ENCODE results near the gene CTSK. TPM values are rescaled to one million over a fixed set of nuclear protein-coding genes. Genes with fewer than 3 reads are reported as not detected.
A peak's percentile ranks its signal among the peaks of the same experiment; 100 is the strongest.
"Not testable (repeated sequence)": the region's sequence is repeated elsewhere in the genome, so short reads cannot be mapped to it uniquely, and the experiment has no call there.

Gene CTSK
- total RNA-seq, 1 donor from 2014 or later = 16.7 TPM

DNA sequence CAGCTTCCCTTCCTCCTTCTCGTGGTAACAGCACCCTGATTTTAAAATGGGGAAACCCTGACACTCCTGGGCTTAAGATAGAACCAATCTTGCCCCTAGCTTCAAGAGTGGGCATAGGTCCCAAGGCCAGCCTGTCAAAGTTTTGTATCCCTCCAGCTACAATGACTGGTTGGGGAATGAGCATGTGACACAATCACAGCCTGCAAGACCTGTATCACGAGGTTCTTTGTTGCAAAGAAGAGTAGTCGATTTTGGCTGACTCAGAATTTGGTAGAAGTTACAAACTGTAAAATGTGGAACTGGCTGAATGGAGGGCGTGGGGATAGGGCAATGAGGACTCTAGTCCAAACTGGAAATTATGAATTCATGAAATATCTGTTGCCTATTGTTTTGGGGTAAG lies 18.7 kb downstream of the CTSK start:
- H3K4me3 Mint-ChIP-seq = peak overlapping the region; percentile 25
- H3K27ac Mint-ChIP-seq = peak overlapping the region; percentile 39
- DNase-seq (ENCODE audit: extremely low spot score, unreplicated experiment) = no peak
- H3K27me3 Mint-ChIP-seq = no peaks in the 10 kb centered on the region
- peaks cover 5% of the 10 kb centered on the region for H3K9me3 Mint-ChIP-seq
- H3K36me3 Mint-ChIP-seq = peaks cover 6% of the 10 kb centered on the region
- TF ChIP-seq, protein P1, sequence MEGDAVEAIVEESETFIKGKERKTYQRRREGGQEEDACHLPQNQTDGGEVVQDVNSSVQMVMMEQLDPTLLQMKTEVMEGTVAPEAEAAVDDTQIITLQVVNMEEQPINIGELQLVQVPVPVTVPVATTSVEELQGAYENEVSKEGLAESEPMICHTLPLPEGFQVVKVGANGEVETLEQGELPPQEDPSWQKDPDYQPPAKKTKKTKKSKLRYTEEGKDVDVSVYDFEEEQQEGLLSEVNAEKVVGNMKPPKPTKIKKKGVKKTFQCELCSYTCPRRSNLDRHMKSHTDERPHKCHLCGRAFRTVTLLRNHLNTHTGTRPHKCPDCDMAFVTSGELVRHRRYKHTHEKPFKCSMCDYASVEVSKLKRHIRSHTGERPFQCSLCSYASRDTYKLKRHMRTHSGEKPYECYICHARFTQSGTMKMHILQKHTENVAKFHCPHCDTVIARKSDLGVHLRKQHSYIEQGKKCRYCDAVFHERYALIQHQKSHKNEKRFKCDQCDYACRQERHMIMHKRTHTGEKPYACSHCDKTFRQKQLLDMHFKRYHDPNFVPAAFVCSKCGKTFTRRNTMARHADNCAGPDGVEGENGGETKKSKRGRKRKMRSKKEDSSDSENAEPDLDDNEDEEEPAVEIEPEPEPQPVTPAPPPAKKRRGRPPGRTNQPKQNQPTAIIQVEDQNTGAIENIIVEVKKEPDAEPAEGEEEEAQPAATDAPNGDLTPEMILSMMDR (conservative IDR thresholded peaks at IDR 0.05) = no peak
- peaks cover 5% of the 10 kb centered on the region for H3K4me1 Mint-ChIP-seq (ENCODE audit: unreplicated experiment)

DNA sequence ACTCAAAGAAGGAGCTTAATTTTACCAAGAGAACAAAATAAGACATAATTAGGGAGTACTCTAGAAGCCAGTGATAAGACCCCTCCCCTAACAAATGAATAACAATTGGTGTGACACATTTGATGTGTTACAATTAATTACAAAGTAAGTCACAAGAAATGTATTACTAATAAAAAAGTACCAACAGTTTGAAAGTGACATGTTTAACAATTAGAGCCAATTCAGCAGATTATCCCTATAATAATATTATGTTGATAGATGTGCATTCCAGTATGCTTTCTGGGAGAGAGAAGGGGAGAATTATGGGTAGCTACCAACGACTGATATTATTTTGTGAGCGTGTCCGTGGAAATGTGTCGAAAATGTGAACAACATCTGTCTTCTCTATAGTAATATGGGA lies 19.1 kb downstream of the CTSK start:
- Mint-ChIP-seq H3K4me3 (no peak overlapping the region), H3K9me3 (peaks cover 5% of the 10 kb centered on the region), H3K4me1 (ENCODE audit: unreplicated experiment) (peaks cover 5% of the 10 kb centered on the region), H3K27me3 (no peaks in the 10 kb centered on the region), H3K36me3 (peaks cover 3% of the 10 kb centered on the region), H3K27ac (no peak overlapping the region)
- TF ChIP-seq, protein P1 (conservative IDR thresholded peaks at IDR 0.05) = no peak
- no peak for DNase-seq (ENCODE audit: extremely low spot score, unreplicated experiment)

DNA sequence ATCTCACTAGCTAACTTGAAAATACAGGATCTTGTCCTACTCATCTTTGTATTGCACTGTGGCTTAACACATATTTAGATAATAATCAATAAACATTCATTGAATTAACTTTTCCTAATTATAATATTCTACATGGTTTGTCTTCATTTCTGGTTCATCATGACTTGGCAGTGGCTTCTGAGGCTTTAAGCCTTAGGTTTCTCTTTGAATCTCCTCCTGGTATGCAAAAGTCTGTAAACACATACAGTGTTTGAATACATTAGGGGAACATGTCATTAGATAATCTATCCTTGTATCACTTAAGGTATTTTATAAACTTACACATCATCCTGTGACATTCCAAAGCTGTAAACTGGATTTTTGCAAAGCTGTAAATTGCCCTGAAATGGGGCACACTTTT lies 20.6 kb downstream of the CTSK start:
- Mint-ChIP-seq H3K27me3 (no peaks in the 10 kb centered on the region), H3K27ac (no peak overlapping the region)
- no peak for DNase-seq (ENCODE audit: extremely low spot score, unreplicated experiment)

DNA sequence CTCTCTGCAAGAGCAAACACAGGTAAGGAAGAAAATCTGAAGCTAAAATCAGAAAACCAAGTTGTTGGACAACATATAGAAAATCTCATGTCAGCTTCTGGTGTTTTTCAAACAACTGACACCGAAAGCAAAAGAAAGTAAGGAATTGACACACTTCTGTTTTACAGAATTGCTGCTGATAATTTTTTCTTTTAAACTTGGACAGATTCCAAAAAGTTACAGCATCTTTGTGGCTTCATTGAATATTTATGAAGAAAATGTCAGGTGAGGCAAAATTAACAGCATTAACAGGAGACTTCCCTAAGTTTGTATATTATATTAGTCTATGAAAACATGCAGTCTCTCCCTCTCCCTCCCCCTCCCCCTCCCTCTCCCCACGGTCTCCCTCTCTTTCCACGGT lies 27.6 kb downstream of the CTSK start:
- no peaks in the 10 kb centered on the region for H3K27me3 Mint-ChIP-seq
- no peak for DNase-seq (ENCODE audit: extremely low spot score, unreplicated experiment)
- H3K4me1 Mint-ChIP-seq (ENCODE audit: unreplicated experiment) = no peaks in the 10 kb centered on the region
- no peaks in the 10 kb centered on the region for H3K36me3 Mint-ChIP-seq
- H3K9me3 Mint-ChIP-seq = peaks cover 6% of the 10 kb centered on the region
- H3K27ac Mint-ChIP-seq = no peak overlapping the region
- no peak overlapping the region for H3K4me3 Mint-ChIP-seq
- TF ChIP-seq, protein P1 (conservative IDR thresholded peaks at IDR 0.05) = no peak

More for the DNA sequence above, 20.6 kb downstream of the CTSK start:
- Mint-ChIP-seq H3K4me3 (no peak overlapping the region), H3K36me3 (no peaks in the 10 kb centered on the region), H3K9me3 (peaks cover 5% of the 10 kb centered on the region), H3K4me1 (ENCODE audit: unreplicated experiment) (peaks cover 5% of the 10 kb centered on the region)
- TF ChIP-seq, protein P1 (conservative IDR thresholded peaks at IDR 0.05) = no peak

DNA sequence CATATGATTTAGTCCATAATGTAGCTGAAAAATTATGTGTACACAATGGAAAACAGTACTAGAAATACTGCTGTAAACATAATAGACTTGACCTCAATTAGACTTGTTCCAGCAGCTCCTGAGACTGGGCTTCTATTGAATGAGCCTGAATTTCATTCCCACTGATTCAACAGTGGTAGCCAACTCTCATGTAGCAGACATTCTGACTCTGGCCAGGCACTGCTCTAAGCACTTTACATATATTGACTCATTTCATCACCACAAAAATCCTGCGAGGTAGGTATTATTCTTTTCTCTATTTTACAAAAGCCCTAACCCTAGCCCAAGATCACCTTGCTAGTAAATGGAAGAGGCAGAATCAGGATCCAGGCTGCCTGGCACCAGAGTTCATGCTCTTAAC lies 29.7 kb downstream of the CTSK start:
- Mint-ChIP-seq H3K9me3 (peaks cover 6% of the 10 kb centered on the region), H3K27me3 (no peaks in the 10 kb centered on the region), H3K4me1 (ENCODE audit: unreplicated experiment) (no peaks in the 10 kb centered on the region), H3K36me3 (no peaks in the 10 kb centered on the region), H3K27ac (no peak overlapping the region), H3K4me3 (no peak overlapping the region)
- DNase-seq (ENCODE audit: extremely low spot score, unreplicated experiment) = no peak
- TF ChIP-seq, protein P1 (conservative IDR thresholded peaks at IDR 0.05) = no peak

DNA sequence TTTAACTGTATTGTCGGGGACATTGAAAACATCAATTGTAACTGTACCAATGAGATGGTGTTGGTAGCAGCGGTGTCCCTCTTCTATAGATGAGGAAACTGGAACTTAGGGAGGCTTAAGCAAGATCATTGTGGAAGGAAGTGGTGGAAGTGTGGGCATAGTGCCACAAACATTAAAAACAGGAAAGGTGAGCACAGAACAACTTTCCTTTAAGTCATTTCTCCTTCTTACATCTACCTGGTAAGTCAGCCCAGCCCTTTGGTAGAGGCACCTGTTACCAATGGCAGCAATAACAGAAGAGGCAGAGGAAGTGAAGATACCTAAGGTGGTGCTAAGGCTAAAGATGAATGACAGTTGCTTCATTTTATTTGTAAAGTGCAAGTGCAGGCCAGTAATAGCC lies 30.5 kb downstream of the CTSK start:
- Mint-ChIP-seq H3K27ac (no peak overlapping the region), H3K4me3 (no peak overlapping the region), H3K36me3 (no peaks in the 10 kb centered on the region)

DNA sequence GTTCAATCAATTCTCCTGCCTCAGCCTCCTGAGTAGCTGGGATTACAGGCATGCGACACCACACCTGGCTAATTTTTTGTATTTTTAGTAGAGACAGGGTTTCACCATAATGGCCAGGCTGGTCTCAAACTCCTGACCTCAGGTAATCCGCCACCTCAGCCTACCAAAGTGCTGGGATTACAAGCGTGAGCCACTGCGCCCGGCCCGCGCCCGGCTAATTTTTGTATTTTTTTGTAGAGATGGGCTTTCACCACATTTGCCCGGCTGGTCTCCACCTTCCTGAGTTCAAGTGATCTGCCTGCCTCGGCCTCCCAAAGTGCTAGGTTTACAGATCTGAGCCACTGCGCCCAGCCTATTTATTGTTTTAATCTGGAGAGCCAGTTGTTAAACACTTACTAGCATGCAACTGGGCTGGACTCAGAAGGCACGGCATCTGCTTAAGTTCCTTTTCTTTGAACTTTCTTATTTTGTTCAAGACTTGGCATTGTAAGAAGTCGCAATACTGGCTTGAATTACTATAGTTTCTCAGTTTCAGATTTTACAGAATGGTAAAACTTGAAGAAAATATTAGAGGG lies 32.0 kb downstream of the CTSK start:
- not testable (repeated sequence) for H3K27ac Mint-ChIP-seq; H3K4me3 Mint-ChIP-seq; H3K27me3 Mint-ChIP-seq; H3K9me3 Mint-ChIP-seq; DNase-seq (ENCODE audit: extremely low spot score, unreplicated experiment); H3K36me3 Mint-ChIP-seq
- peaks cover 11% of the 10 kb centered on the region for H3K4me1 Mint-ChIP-seq (ENCODE audit: unreplicated experiment)

More for the DNA sequence above, 30.5 kb downstream of the CTSK start:
- H3K27me3 Mint-ChIP-seq = no peaks in the 10 kb centered on the region
- H3K9me3 Mint-ChIP-seq = peaks cover 6% of the 10 kb centered on the region
- no peaks in the 10 kb centered on the region for H3K4me1 Mint-ChIP-seq (ENCODE audit: unreplicated experiment)
- no peak for DNase-seq (ENCODE audit: extremely low spot score, unreplicated experiment)
- TF ChIP-seq, protein P1 (conservative IDR thresholded peaks at IDR 0.05) = no peak
